ENCODE measurements around the gene TRIP12. TPM values are rescaled to one million over a fixed set of nuclear protein-coding genes. Genes with fewer than 3 reads are reported as not detected.
A peak's percentile ranks its signal among the peaks of the same experiment; 100 is the strongest.

The TRIP12 gene
- total and polyA plus RNA-seq, 2 of the 8 experiments (the other 6 are each of a cell fraction or from before 2014, with no cell fraction given): 23.1 to 174 TPM

- H3K27me3 ChIP-seq (replicated peaks in 1 of 4; ENCODE audit: control insufficient read depth in 3 of 4, extremely low read depth in 1 of 4, insufficient read depth in 3 of 4, low read length in 3 of 4): no peaks in the 10 kb centered on the region
- H3K18ac ChIP-seq (ENCODE audit: extremely low read depth, low read length): no peak overlapping the region; the same call in 1 of the 2 replicates
- H3K23ac ChIP-seq (ENCODE audit: insufficient read length): no peak overlapping the region
- no peak overlapping the region for H3K4me3 ChIP-seq (ENCODE audit: extremely low read depth in 1 of 4, insufficient read depth in 2 of 4, low read depth in 3 of 4, low read length in 4 of 4)
- H3K4me2 ChIP-seq (ENCODE audit: insufficient read depth in 1 of 2, low read depth in 2 of 2, low read length in 2 of 2): peak overlapping the region in 1 of 2 experiments; percentile 63; a peak in 1 of 4 replicates
- peak overlapping the region; percentile 61; the same call in 1 of the 2 replicates for H2BK5ac ChIP-seq (ENCODE audit: low read depth, low read length)
- H3K14ac ChIP-seq (ENCODE audit: insufficient read length): no peak overlapping the region
- H2AK5ac ChIP-seq (ENCODE audit: low read depth, low read length): no peak overlapping the region
- H3K79me1 ChIP-seq (ENCODE audit: low read depth, low read length): no peaks in the 10 kb centered on the region
- H4K20me1 ChIP-seq (replicated peaks in 1 of 2; ENCODE audit: control insufficient read depth in 1 of 2, insufficient read depth in 2 of 2, low read length in 2 of 2): no peaks in the 10 kb centered on the region
- 87% methylated on average over 5 of the region's 6 CpGs; no CpG with 5 or more reads in 1 of the 2 experiments for WGBS, 2 experiments (ENCODE audit: extremely low coverage in 1 of 2, insufficient coverage in 1 of 2, insufficient read length in 1 of 2, insufficient replicate concordance in 2 of 2, low coverage in 1 of 2, low lambda C conversion rate in 2 of 2, missing lambda C conversion rate in 1 of 2)
- peak overlapping the region; percentile 33 for H3K4ac ChIP-seq (replicated peaks; ENCODE audit: insufficient read length, low read depth, low read length)
- H2AFZ ChIP-seq (ENCODE audit: low read length): no peak overlapping the region
- H4K8ac ChIP-seq (ENCODE audit: extremely low read depth, insufficient read depth, low read length): peak overlapping the region; percentile 9; the same call in 1 of the 2 replicates
- H2BK12ac ChIP-seq (ENCODE audit: low read depth, low read length): peak overlapping the region; percentile 81; the same call in 1 of the 2 replicates
- no peaks in the 10 kb centered on the region for H3K23me2 ChIP-seq (ENCODE audit: low read depth, low read length)
- peak; percentile 13 to 59 for DNase-seq (ENCODE audit: low read depth in 1 of 2, low spot score in 2 of 2)
- no peaks in the 10 kb centered on the region for H3K79me2 ChIP-seq (ENCODE audit: control insufficient read depth in 1 of 2, insufficient read depth in 2 of 2, low read length in 2 of 2)
- H3K9me3 ChIP-seq (ENCODE audit: insufficient read depth in 2 of 2, low read depth in 1 of 2, low read length in 1 of 2): no peaks in the 10 kb centered on the region
- CTCF ChIA-PET (ENCODE audit: partially characterized antibody): no interaction called here
- POLR2A ChIA-PET (ENCODE audit: partially characterized antibody): no interaction called here
- peak overlapping the region; percentile 92; the same call in 1 of the 2 replicates for H2BK15ac ChIP-seq (ENCODE audit: low read length)
- no peak overlapping the region for H4K91ac ChIP-seq (replicated peaks; ENCODE audit: insufficient read length, low read length)
- no peak overlapping the region for H4K5ac ChIP-seq (ENCODE audit: insufficient read length, low read depth, low read length)
- no peaks in the 10 kb centered on the region; a peak in 1 of 8 replicates for H3K36me3 ChIP-seq (ENCODE audit: control insufficient read depth in 2 of 4, insufficient read depth in 4 of 4, low read length in 3 of 4)
- no peak for FAIRE-seq
- H2BK120ac ChIP-seq (replicated peaks; ENCODE audit: low read depth, low read length): no peak overlapping the region
- no peak overlapping the region for H3K9ac ChIP-seq (replicated peaks in 1 of 4; ENCODE audit: extremely low read depth in 1 of 4, low read depth in 3 of 4, low read length in 3 of 4)
- H3K4me1 ChIP-seq (replicated peaks in 1 of 4; ENCODE audit: control insufficient read depth in 3 of 4, insufficient read depth in 4 of 4, low read length in 3 of 4): peaks cover 2 to 13% (median 5%) of the 10 kb centered on the region in 4 experiments
- no peak overlapping the region for H3K56ac ChIP-seq (replicated peaks; ENCODE audit: insufficient read length, low read depth, low read length)
- H2BK20ac ChIP-seq (ENCODE audit: low read length): peak overlapping the region; percentile 61; the same call in 1 of the 2 replicates
- peak overlapping the region; percentile 51; the same call in 1 of the 2 replicates for H3K27ac ChIP-seq (ENCODE audit: low read depth, low read length)
- TF ChIP-seq SP2 (IDR thresholded peaks at IDR 0.05; ENCODE audit: low read length): no peak
These were observed 30.5 kb upstream of the TRIP12 start for GRCh38 chr2:229952256-229952835.
